ENCODE results near the gene KRTAP9-4. TPM values are rescaled to one million over a fixed set of nuclear protein-coding genes. Genes with fewer than 3 reads are reported as not detected.
"Not testable (repeated sequence)": the region's sequence is repeated elsewhere in the genome, so short reads cannot be mapped to it uniquely, and the experiment has no call there.

KRTAP9-4 gene, protein sequence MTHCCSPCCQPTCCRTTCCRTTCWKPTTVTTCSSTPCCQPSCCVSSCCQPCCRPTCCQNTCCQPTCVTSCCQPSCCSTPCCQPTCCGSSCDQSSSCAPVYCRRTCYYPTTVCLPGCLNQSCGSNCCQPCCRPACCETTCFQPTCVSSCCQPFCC
- not detected for polyA plus RNA-seq (ENCODE audit: insufficient read length in 4 of 4)

DNA sequence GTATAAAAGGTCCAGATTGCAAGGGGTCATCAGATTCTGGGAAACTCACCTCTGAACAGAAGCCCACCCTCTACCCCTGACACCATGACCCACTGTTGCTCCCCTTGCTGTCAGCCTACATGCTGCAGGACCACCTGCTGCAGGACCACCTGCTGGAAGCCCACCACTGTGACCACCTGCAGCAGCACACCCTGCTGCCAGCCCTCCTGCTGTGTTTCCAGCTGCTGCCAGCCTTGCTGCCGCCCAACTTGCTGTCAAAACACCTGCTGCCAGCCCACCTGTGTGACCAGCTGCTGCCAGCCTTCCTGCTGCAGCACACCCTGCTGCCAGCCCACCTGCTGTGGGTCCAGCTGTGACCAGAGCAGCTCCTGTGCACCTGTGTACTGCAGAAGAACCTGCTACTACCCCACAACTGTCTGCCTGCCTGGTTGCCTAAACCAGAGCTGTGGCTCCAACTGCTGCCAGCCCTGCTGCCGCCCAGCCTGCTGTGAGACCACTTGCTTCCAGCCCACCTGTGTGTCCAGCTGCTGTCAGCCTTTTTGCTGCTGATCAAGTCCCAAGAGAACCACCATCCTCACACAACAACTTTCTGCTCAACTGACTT is at the start of gene KRTAP9-4:
Gene KRTAP9-4 (plus strand): TSS at position 51 of the 604 bp plus-strand sequence. CDS start 34 bp downstream, at position 85.
- not testable (repeated sequence) for DNase-seq (ENCODE audit: low read depth in 4 of 4, low spot score in 3 of 4)

DNA sequence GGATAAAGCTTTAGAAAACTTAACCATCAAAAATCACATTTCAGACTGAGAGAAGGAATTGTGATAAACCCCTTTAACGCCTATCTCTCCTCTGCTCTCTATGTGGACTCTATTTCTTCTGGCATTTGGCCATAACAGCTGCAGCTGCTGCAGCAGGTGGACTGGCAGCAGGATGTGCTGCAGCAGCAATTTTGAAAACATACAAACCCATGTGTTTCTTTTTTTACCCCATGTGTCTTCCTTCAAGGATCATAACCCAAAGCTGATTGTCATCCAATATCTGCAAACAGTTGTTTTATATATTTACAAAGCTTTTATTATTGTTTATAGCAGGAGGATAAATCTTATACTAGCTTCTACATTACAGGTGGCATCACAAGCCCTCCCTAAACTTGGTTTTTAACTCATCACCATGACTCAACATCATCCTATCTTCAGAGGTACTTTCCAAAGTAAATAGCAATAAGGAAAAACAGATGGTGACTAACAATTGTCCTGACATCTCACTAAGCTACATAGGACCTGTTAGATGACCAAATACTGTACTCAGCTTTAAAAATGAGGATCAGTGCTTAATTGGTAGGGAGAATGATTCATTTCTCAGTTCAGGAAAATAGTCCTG is 37.5 kb upstream of the KRTAP9-4 start:
- DNase-seq (ENCODE audit: low read depth in 4 of 4, low spot score in 3 of 4): no peak

DNA sequence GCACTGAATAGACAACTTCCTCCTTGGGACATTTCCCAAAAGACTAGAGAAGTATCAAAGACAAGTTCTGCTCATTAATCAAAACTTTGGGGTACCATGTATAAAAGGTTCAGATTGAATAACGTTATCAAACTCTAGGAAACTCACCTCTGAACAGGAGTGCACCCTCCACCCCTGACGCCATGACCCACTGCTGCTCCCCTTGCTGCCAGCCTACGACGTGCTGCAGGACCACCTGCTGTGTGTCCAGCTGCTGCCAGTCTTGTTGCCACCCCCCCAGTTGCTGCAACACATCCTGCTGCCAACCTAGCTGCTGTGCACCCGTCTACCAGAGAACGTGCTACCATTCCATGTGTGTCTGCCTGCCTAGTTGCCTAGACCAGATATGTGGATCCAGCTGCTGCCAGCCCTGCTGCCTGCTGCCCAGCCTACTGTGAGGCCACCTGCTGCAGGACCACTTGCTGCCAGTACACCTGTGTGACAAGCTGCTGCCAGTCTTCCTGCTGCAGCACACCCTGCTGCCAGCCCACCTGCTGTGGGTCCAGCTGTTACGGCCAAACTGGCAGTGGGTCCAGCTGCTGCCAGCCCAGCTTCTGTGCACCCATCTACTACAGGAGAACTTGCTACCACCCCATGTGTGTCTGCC is 36.8 kb upstream of the KRTAP9-4 start:
- no peak for DNase-seq (ENCODE audit: low read depth in 4 of 4, low spot score in 3 of 4)

DNA sequence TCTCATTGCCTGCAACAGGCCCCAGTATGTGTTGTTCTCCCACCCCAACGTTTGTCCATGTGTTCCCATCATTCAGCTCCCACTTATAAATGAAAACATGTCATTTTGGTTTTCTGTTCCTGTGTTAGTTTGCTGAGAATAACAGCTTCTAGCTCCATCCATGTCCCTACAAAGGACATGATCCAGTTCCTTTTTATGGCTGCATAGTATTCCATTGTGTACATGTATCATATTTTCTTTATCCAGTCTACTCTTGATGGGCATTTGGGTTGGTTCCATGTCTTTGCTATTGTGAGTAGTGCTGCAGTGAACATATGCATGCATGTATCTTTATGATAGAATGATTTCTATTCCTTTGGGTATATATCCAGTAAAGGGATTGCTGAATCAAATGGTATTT is 33.8 kb upstream of the KRTAP9-4 start:
- no peak for DNase-seq (ENCODE audit: low read depth in 4 of 4, low spot score in 3 of 4)

DNA sequence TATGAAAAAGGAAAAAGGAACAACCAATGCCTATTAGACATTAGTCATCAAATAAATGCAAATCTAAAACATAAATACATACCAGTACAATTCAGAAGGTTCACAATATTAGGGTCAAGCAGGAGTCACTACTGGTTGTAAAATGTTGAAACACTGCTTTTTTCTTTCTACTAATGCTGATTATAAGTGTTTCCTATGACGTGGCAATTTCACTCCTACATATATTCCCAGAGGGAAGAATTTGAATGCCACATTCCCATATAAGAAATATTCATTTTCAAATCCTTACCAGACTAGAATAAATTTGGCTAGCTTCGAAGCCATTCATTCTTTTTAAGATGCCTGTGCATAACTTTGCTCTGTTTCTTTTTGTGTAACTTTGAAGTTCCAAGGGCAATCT is 25.7 kb upstream of the KRTAP9-4 start:
- DNase-seq (ENCODE audit: low read depth in 4 of 4, low spot score in 3 of 4): no peak

DNA sequence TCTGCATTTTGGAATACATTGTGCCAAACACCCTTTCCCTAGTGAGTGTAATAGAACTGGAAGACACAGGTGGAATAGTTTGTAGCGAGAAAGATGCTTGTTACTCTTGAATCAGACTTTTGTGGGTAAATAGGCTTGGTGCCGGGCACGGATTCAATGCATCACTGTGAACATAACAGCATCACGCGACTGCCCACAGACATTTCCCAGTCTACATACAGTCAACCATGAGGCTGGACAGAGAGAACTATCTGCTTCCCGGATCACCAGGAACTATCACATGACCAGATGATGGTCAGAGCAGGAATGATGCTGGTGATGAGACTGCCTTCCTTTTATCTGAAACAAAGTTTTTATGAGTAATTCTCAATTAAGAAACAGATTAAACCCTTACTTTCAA is 23.4 kb upstream of the KRTAP9-4 start:
- no peak for DNase-seq (ENCODE audit: low read depth in 4 of 4, low spot score in 3 of 4)

DNA sequence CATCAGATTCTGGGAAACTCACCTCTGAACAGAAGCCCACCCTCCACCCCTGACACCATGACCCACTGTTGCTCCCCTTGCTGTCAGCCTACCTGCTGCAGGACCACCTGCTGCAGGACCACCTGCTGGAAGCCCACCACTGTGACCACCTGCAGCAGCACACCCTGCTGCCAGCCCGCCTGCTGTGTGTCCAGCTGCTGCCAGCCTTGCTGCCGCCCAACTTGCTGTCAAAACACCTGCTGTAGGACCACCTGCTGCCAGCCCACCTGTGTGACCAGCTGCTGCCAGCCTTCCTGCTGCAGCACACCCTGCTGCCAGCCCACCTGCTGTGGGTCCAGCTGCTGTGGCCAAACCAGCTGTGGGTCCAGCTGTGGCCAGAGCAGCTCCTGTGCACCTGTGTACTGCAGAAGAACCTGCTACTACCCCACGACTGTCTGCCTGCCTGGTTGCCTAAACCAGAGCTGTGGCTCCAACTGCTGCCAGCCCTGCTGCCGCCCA is 22.8 kb upstream of the KRTAP9-4 start, which contains the start of gene KRTAP9-2:
Gene KRTAP9-2 (plus strand): TSS at position 51 of the 498 bp plus-strand sequence. CDS start 7 bp downstream, at position 58.
- not testable (repeated sequence) for DNase-seq (ENCODE audit: low read depth in 4 of 4, low spot score in 3 of 4)

DNA sequence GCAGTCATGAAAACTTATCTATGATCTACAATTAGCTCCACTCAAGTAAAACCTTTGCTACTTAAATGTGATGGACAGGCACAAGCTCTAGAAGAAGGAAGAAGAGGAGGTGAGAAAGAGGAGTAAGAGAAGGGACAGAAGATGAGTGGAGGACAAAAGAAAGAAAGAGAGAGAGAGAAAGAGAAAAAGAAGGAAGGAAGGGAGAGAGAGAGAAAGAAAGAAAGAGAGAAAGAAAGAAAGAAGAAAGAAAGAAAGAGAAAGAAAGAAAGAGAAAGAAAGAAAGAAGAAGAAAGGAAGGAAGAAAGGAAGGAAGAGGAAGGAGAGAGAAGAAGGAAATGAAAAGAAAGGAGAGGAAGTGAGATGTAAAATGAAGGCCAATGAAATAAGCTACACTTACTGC is 19.4 kb upstream of the KRTAP9-4 start:
- DNase-seq (ENCODE audit: low read depth in 4 of 4, low spot score in 3 of 4): no peak

DNA sequence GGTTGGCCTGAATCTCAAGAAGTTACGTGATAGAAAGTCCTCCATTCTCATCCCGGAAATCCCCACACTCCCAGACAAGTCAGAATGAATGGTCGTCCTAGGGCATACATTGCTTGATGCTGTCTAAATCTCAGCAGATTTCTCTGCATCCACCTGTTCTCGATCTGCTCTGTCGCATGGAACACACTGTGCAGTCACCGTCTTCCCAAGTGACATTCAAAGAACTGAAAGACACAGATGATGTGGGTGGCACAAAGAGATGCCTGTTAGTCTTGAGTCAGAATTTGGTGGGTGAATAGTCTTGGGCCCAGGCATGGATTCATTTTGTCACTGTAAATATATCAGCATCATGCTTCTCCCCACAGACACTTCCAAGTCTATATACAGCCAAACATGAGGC is 17.8 kb upstream of the KRTAP9-4 start:
- DNase-seq (ENCODE audit: low read depth in 4 of 4, low spot score in 3 of 4): no peak

DNA sequence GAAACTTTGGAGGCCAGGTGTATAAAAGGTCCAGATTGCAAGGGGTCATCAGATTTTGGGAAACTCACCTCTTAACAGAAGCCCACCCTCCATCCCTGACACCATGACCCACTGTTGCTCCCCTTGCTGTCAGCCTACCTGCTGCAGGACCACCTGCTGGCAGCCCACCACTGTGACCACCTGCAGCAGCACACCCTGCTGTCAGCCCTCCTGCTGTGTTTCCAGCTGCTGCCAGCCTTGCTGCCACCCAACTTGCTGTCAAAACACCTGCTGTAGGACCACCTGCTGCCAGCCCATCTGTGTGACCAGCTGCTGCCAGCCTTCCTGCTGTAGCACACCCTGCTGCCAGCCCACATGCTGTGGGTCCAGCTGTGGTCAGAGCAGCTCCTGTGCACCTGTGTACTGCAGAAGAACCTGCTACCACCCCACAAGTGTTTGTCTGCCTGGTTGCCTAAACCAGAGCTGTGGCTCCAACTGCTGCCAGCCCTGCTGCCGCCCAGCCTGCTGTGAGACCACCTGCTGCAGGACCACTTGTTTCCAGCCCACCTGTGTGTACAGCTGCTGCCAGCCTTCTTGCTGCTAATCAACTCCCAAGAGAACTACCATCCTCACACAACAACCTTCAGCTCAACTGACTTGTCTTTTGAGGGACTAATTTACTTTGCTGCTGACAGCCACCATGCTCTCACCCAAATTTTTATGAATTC is 16.9 kb upstream of the KRTAP9-4 start, which contains the start of gene KRTAP9-3:
Gene KRTAP9-3 (plus strand): TSS at position 51 of the 707 bp plus-strand sequence. CDS start 53 bp downstream, at position 104.
- not testable (repeated sequence) for DNase-seq (ENCODE audit: low read depth in 4 of 4, low spot score in 3 of 4)

DNA sequence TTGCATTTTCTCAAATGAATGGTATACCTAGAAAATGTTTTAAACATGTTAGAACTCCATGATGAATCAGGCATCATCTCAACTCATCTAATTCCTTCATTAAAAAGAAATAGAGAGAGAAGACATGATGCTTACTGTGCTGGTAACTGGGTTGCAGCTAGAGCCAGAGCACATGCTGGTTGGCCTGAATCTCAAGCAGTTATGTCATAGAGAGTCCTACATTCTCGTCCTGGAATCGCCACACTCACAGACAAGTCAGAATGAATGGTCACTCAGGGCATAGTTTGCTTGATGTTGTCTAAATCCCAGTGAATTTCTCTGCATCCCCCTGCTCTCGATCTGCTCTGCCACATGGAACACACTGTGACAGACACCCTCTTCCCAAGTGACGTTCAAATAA is 12.4 kb upstream of the KRTAP9-4 start:
- not testable (repeated sequence) for DNase-seq (ENCODE audit: low read depth in 4 of 4, low spot score in 3 of 4)

DNA sequence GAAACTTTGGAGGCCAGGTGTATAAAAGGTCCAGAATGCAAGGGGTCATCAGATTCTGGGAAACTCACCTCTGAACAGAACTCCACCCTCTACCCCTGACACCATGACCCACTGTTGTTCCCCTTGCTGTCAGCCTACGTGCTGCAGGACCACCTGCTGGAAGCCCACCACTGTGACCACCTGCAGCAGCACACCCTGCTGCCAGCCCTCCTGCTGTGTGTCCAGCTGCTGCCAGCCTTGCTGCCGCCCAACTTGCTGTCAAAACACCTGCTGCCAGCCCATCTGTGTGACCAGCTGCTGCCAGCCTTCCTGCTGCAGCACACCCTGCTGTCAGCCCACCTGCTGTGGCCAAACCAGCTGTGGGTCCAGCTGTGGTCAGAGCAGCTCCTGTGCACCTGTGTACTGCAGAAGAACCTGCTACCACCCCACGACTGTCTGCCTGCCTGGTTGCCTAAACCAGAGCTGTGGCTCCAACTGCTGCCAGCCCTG is 11.5 kb upstream of the KRTAP9-4 start, which contains the start of gene KRTAP9-8:
Gene KRTAP9-8 (plus strand): TSS at position 51 of the 489 bp plus-strand sequence. CDS start 53 bp downstream, at position 104.
- DNase-seq (ENCODE audit: low read depth in 4 of 4, low spot score in 3 of 4): not testable (repeated sequence)

DNA sequence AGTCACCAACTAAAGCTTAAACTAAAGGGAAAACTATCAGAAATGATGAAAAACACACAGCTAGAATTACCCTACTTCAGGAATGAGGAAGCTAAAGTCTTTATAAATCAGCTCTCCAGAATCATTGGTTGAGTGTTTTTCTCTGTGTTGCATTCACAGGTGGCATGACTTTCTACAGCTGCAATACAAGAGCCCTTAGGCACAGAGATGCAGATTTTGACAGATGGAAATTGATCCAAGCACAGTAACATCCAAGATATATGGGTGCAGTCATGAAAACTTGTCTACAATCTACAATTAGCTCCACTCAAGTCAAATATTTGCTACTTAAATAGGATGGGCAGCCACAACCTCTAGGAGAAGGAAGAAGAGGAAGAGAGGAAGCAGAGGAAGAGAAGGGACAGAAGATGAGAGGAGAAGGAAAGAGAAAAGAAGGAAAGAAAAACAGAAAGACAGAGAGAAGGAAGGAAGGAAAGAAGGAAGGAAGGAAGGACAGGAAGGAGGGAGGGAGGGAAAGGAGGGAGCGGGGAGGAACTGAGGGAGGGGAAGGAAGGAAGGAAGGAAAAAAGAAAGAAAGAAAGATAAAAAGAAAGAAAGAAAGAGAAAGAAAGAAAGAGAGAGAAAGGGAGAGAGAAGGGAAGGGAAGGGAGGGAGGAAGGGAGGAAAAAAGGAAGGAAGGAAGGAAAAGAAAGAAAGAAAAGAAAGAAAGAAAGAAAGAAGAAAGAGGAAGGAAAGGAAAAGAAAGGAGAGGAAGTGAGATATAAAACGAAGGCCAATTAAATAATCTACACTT is 2.3 kb upstream of the KRTAP9-4 start:
- not testable (repeated sequence) for DNase-seq (ENCODE audit: low read depth in 4 of 4, low spot score in 3 of 4)

DNA sequence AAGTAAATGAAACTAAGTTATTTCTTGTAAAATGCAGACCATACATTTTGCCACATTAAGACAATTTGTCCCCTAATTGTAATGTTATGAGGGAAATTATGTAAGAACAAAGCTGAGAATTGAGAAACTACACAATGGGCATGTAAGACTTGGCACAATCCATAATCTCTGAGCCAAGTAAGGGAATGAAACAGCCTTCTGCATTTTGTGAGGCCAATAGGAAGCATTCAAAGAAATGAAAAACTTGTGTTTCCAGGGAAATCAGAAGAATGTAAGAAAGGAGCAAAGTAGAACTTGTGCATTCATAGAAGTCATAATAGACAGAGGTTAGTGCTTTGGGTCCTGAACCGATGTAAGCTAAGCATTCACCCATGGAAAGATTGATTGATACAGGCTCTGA is 1.8 kb downstream of the KRTAP9-4 start:
- DNase-seq (ENCODE audit: low read depth in 4 of 4, low spot score in 3 of 4): no peak

DNA sequence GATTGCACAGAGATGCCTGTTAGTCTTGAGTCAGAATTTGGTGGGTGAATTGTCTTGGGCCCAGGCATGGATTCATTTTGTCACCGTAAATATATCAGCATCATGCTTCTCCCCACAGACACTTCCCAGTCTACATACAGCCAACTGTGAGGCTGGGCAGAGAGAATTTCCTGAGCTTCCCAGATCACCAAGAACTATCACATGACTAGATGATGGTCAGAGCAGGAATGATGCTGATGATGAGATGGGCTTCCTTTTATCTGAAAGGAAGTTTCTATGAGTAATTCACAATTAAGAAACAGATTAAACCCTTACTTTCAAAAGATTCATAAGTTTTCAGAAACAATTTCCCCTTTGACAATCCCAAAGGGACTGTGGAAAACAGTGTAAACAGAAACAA is 5.4 kb downstream of the KRTAP9-4 start:
- no peak for DNase-seq (ENCODE audit: low read depth in 4 of 4, low spot score in 3 of 4)

DNA sequence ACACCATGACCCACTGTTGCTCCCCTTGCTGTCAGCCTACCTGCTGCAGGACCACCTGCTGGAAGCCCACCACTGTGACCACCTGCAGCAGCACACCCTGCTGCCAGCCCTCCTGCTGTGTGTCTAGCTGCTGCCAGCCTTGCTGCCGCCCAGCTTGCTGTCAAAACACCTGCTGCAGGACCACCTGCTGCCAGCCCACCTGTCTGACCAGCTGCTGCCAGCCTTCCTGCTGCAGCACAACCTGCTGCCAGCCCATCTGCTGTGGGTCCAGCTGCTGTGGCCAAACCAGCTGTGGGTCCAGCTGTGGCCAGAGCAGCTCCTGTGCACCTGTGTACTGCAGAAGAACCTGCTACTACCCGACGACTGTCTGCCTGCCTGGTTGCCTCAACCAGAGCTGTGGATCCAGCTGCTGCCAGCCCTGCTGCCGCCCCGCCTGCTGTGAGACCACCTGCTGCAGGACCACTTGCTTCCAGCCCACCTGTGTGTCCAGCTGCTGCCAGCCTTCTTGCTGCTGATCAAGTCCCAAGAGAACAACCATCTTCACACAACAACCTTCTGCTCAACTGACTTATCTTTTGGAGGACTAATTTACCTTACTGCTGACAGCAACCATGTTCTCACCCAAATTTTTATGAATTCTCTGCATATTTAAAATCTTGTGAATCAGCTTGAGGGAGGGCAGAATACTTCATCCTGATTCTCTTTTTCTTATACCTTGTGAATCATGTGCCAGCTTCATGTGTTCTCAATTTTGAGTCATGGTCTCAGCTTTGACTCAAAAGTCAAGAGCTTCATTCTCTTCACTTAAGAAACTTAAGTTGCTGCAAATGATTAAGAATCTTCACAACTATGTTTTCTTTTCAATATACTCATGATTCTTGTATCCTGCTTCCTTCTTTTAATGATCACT is 6.1 kb downstream of the KRTAP9-4 start, which contains the start of gene KRTAP9-9:
Gene KRTAP9-9 (plus strand): TSS at position 4 of the 910 bp plus-strand sequence.
- DNase-seq (ENCODE audit: low read depth in 4 of 4, low spot score in 3 of 4): not testable (repeated sequence)

DNA sequence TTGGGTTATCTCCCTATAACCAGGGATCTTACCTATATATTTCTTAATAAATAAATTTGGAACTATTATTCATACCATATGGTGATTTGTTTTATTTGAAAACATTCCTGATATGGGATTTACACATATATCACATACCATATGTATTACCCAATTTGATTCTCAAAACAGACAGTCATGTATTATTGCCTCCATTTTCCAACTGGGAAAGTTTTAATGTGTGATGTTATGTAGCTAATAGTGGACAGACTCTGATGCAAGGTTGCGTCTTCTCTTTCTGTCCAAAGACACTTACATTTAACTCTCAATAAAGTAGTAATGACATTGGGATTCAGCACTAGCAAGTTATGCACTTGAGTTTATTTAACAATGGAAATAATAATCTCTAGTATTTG is 6.8 kb downstream of the KRTAP9-4 start:
- no peak for DNase-seq (ENCODE audit: low read depth in 4 of 4, low spot score in 3 of 4)

DNA sequence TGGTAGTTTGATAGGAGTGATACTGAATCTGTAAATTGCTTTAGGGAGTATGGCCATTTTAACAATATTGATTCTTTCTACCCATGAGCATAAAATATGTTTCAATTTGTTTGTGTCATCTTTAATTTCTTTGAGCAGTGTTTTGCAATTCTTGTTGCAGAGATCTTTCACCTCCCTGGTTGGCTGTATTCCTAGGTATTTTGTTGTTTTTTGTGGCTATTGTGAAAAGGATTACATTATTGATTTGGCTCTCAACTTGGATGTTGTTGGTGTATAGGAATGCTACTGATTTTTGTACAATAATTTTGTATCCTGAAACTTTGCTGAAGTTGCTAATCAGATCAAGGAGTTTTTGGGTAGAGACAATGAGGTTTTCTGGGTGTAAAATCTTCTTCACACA is 8.9 kb downstream of the KRTAP9-4 start:
- DNase-seq (ENCODE audit: low read depth in 4 of 4, low spot score in 3 of 4): no peak

Measured in right renal pelvis (tissue), 4 donors.